Activated CD4-positive, alpha-beta T cell treated with anti-CD3 and anti-CD28 coated beads, Interleukin-2, amount 50 U/mL, for 16 hours (primary cell): ENCODE results near the gene RCN2.

Experiments
- DNase-seq: peaks from one replicate; pipeline ENCODE4 v3.0.0-alpha.2; 2020

Gene RCN2

GRCh38 chr15:76976572-76977270, 45.2 kb downstream of the RCN2 start:
- DNase-seq, result peak; percentile 70

GRCh38 chr15:76978522-76979330, 47.2 kb downstream of the RCN2 start:
- no peak for DNase-seq

DNA sequence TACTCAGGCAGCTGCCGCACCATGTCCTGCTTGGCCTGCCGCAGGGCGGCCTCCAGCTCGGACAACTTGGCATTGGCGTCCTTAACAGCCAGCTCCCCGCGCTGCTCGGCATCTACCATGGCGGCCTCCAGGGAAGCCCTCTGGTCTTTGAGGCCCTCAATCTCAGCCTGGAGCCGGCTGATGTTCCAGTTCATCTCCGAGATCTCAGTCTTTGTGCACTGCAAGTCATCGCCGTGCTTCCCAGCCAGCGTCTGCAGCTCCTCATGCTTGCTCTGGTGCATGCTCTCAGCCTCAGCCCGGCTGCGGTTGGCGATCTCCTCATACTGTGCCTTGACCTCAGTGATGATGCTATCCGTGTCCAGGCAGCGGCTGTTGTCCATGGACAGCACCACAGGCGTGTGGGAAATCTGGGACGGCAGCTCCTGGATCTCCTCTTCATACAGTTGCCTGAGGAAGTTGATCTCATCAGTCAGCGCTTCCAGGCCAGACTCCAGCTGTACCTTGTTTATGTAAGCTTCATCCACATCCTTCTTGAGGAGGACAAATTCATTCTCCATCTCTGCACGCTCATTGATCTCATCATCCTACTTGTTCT, 47.9 kb downstream of the RCN2 start:
- DNase-seq, result no peak

DNA sequence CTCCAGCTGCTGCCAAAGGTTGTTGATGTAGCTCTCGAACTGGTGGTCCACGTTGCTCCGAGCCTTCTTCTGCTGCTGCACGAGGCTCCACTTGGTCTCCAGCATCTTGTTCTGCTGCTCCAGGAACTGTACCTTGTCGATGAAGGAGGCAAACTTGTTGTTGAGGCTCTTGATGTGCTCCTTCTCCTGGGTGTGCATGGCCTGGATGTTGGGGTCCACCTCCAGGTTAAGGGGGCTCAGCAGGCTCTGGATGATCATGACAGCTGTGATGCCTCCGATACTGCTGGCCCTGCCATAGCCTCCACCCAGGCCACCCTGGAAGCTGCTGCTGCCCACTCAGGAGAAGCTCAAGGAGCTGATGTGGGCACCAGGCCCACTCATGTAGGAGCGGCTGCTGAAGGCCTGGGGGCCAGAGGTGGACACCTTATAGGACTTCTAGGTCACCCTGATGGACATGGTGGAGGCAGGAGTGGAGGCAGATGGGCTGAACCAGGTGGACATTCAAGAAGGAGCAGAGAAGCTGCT, 48.5 kb downstream of the RCN2 start:
- no peak for DNase-seq

GRCh38 chr15:76982356-76982755, 50.8 kb downstream of the RCN2 start:
- no peak for DNase-seq

DNA sequence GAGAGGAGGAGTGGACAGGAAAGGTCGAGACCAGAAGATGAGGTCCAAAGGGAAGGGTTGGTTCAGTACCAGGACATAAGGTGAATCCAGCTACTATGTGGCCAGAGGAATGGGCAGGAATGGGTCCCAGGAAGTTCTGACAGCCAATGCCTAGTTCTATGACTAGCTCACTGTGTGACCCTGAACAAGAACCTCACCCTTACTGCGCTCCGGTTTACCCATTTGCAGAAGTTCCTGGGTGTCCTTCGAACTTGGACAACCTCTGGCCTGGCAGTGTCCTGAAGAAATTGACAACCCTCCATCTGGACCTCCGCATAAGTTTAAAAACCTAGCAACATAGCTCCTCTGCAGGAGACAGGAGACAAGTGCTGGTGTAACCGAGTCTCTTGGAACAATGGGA, 51.2 kb downstream of the RCN2 start:
- DNase-seq, result no peak

- DNase-seq, result no peak
Observed at GRCh38 chr15:76983590-76984375, 52.2 kb downstream of the RCN2 start.

GRCh38 chr15:76986743-76987142, 55.2 kb downstream of the RCN2 start:
- no peak for DNase-seq

DNA sequence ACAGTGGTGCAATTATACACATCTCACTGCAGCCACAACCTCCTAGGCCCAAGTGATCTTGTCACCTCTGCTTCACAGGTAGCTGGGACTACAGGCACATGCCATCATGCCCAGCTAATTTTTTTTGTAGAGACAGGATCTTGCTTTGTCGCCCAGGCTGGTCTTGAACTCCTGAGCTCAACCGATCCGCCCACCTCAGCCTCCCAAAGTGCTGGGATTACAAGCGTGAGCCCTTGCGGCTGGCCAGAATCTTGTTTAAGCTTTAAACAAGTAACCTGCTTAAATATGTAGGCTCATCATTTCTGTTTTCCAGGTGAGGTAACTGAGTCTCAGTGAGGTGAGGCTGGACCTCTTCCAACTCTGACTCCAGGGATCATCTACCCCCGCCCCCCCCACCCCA, 55.7 kb downstream of the RCN2 start:
- DNase-seq, result no peak

GRCh38 chr15:76987896-76988860, 56.6 kb downstream of the RCN2 start:
- DNase-seq, result peak; percentile 98

DNA sequence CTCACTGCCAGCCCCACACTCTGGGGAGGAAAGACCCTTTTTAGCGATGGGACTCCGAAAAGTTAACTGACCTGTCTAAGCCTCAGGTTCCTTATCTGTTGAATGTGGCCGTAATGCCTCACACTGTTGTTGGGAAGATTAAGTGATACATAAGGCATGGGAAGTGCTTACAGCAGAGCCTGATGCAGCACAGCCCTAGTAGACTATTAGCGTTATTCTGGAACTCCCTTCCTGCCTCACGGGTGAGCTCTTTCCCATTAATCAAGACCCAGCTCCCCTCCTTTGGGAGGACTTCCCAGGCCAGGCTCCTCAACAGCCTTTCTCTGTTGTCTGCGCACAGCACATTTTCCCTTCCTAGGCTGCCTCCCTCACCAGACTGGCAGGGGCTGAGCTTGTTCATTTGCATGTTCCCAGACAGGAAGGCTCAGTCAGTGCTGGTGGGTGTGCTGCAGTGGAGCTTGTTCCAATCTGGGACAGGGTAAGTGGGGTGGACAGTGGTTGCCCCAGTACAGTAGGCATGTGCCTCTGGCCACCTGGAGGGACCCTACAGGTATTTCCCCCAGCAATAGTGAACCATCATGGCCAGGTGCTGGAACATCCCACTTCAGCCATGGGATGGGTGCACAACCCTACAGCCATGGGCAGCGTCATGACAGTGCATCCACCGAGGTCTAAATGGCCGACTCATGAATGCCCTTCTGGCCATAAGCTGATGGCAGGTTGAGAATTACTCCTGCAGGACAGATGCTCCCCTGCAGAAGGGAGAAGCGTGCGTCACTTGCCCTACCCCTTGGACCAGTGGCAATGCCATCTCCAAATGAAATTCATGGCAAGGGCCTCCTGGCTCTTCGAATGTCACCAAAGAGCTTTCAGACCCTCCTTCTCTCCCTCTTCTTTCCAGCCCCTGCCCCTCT, 57.6 kb downstream of the RCN2 start:
- no peak for DNase-seq

- DNase-seq, result no peak
Observed at GRCh38 chr15:76991048-76991447, 59.5 kb downstream of the RCN2 start.

- DNase-seq, result no peak
Observed at GRCh38 chr15:76991741-76992645, 60.4 kb downstream of the RCN2 start.

DNA sequence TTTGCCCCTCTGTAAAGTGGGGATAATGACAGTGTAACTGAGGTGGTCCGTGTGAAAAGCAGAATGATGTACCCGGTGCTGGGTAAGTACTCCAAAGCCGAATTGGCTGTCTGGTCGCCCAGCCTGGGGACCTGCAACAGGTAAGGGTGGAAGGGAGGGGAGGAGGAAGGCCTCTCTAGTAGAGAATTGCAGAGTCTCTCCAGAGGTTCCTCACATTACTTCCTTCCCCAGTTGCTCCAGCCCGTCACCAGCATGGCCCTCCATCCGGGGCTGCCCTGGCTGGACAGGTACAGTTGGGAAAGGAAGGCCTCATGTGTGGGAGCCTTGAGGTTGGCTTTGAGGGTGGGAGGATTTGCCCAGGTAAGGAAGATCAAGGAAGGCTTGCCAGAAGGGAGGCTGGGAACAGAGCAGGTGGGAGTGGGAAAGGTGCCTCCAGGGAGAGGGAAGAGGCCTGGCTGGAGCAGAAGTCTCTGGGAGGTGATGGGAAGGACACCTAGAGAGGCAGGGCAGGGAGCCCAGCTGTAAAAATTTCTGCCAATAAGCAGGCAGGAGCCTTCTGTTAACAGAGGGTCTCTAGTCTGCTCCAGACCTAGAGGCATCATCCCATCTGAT, 61.7 kb downstream of the RCN2 start:
- no peak for DNase-seq

- DNase-seq, result peak; percentile 84
Observed at GRCh38 chr15:76994001-76994400, 62.5 kb downstream of the RCN2 start.

- no peak for DNase-seq
Observed at GRCh38 chr15:76994496-76994895, 62.9 kb downstream of the RCN2 start.

GRCh38 chr15:76994971-76995945, 63.7 kb downstream of the RCN2 start, which contains the start of gene PSTPIP1:
Gene PSTPIP1, plus strand, starts transcription at chr15:76995126. Its CDS starts 448 bp downstream, at chr15:76995574.
- peak; percentile 86 for DNase-seq
